ENCODE data around the gene CAST.

The CAST gene

GRCh38 chr5:96675882-96676281, 13.7 kb downstream of the CAST start:
- no peak for DNase-seq (ENCODE audit: low read depth)

- DNase-seq (ENCODE audit: low read depth): no peak
Measured at GRCh38 chr5:96677496-96677895, 15.3 kb downstream of the CAST start.

- no peak for DNase-seq (ENCODE audit: low read depth)
Measured at GRCh38 chr5:96679293-96679692, 17.1 kb downstream of the CAST start.

- peak; percentile 53 for DNase-seq (ENCODE audit: low read depth)
Measured at GRCh38 chr5:96680759-96681470, 18.7 kb downstream of the CAST start.

GRCh38 chr5:96683392-96683791, 21.2 kb downstream of the CAST start:
- DNase-seq (ENCODE audit: low read depth): no peak

GRCh38 chr5:96683810-96684209, 21.6 kb downstream of the CAST start:
- DNase-seq (ENCODE audit: low read depth): no peak

- no peak for DNase-seq (ENCODE audit: low read depth)
Measured at GRCh38 chr5:96687080-96687479, 24.9 kb downstream of the CAST start.

- DNase-seq (ENCODE audit: low read depth): peak; percentile 77
Measured at GRCh38 chr5:96687812-96688453, 25.8 kb downstream of the CAST start.

- no peak for DNase-seq (ENCODE audit: low read depth)
Measured at GRCh38 chr5:96690861-96691260, 28.7 kb downstream of the CAST start.

- peak; percentile 71 for DNase-seq (ENCODE audit: low read depth)
Measured at GRCh38 chr5:96691503-96692303, 29.5 kb downstream of the CAST start.

- DNase-seq (ENCODE audit: low read depth): peak; percentile 91
Measured at GRCh38 chr5:96692441-96692840, 30.3 kb downstream of the CAST start.

- DNase-seq (ENCODE audit: low read depth): peak; percentile 39
Measured at GRCh38 chr5:96699186-96699820, 37.1 kb downstream of the CAST start.

- DNase-seq (ENCODE audit: low read depth): peak; percentile 97
Measured at GRCh38 chr5:96702503-96703383, 40.6 kb downstream of the CAST start.

- DNase-seq (ENCODE audit: low read depth): no peak
Measured at GRCh38 chr5:96703384-96703920, 41.3 kb downstream of the CAST start.

- DNase-seq (ENCODE audit: low read depth): peak; percentile 56
Measured at GRCh38 chr5:96703995-96704394, 41.8 kb downstream of the CAST start.

GRCh38 chr5:96706433-96707111, 44.4 kb downstream of the CAST start:
- no peak for DNase-seq (ENCODE audit: low read depth)

GRCh38 chr5:96708600-96708999, 46.4 kb downstream of the CAST start:
- DNase-seq (ENCODE audit: low read depth): no peak

- DNase-seq (ENCODE audit: low read depth): peak; percentile 80
Measured at GRCh38 chr5:96709152-96709821, 47.1 kb downstream of the CAST start.

GRCh38 chr5:96712100-96712746, 50.0 kb downstream of the CAST start:
- DNase-seq (ENCODE audit: low read depth): no peak

All from iris pigment epithelial cell (primary cell).